Mammary epithelial cell (primary cell): Measurements from ENCODE around the gene TAS2R16.

Experiments used
- EZH2 ChIP-seq: IDR thresholded peaks from 2 replicates; pipeline ENCODE4 v1.6.1; 2012; ENCODE audit warnings: low read length, inconsistent platforms, borderline replicate concordance
- TF ChIP-seq, protein P1 (sequence below), 2 donors: IDR thresholded peaks in 1 of 2; conservative IDR thresholded peaks in 1 of 2; 2 replicates each; pipeline ENCODE4 v1.5.1; 2011 to 2012; ENCODE audit warnings: inconsistent platforms in 2 of 2, low read length in 2 of 2, mild to moderate bottlenecking in 2 of 2, control low read depth in 1 of 2, low read depth in 1 of 2; ENCODE audit not compliant: insufficient read depth in 1 of 2; ENCODE audit errors: extremely low read depth in 1 of 2

- TF ChIP-seq, protein P1, sequence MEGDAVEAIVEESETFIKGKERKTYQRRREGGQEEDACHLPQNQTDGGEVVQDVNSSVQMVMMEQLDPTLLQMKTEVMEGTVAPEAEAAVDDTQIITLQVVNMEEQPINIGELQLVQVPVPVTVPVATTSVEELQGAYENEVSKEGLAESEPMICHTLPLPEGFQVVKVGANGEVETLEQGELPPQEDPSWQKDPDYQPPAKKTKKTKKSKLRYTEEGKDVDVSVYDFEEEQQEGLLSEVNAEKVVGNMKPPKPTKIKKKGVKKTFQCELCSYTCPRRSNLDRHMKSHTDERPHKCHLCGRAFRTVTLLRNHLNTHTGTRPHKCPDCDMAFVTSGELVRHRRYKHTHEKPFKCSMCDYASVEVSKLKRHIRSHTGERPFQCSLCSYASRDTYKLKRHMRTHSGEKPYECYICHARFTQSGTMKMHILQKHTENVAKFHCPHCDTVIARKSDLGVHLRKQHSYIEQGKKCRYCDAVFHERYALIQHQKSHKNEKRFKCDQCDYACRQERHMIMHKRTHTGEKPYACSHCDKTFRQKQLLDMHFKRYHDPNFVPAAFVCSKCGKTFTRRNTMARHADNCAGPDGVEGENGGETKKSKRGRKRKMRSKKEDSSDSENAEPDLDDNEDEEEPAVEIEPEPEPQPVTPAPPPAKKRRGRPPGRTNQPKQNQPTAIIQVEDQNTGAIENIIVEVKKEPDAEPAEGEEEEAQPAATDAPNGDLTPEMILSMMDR (conservative IDR thresholded peaks at IDR 0.05 in 1 of 2, IDR thresholded peaks at IDR 0.05 in 1 of 2; ENCODE audit: extremely low read depth in 1 of 2, insufficient read depth in 1 of 2, low read depth in 1 of 2, low read length in 2 of 2), result no peak
- no peak for TF ChIP-seq EZH2
These were observed 44.5 kb downstream of the TAS2R16 start for GRCh38 chr7:122951006-122951405.
